HG03469 (cell line): ENCODE measurements around the gene LANCL1.
"Not testable (repeated sequence)": the region's sequence is repeated elsewhere in the genome, so short reads cannot be mapped to it uniquely, and the experiment has no call there.

Experiments
- ATAC-seq: cut with Tn5 transposase; IDR thresholded peaks from one replicate; pipeline ENCODE4 v1.9.1; 2021; ENCODE audit warnings: mild to moderate bottlenecking, moderate library complexity, moderate number of reproducible peaks; ENCODE audit not compliant: unreplicated experiment

Gene LANCL1

DNA sequence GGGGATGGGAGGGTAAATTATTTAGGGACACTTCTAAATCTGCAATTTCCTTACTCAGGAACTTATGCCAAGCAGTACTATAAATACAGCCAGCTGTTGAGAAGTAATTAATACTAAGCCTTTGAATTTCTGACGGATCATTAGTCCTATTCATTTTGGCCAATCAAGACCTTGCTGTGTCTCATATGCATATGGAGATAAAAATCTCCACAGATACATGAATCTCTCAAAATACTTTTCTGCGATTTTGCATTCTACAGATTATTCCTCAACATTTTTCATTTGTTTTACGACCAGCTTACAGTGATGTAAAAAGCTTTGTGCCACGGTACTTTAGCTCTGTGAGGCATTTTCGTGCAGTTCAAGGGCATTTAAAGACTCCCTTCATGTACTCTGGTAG lies 16.7 kb downstream of the LANCL1 start:
- no peak for ATAC-seq

DNA sequence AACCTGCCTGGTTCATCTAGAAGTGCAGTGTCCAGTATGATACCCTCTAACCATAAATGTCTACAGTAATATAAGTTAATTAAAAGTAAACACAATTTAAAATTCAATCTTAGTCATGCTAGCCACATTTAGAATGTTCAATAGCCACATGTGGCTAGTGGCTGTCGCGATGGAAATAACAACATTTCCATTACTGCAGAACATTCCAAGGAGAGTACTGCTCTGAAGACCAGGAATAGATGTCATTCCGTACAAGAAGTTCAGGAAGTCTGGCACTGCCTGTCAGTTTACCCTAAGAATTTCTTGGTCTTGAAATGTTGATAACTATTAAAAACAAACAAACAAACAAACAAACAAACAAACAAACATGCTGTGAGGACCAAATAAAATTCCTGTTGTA lies 17.2 kb downstream of the LANCL1 start:
- no peak for ATAC-seq

DNA sequence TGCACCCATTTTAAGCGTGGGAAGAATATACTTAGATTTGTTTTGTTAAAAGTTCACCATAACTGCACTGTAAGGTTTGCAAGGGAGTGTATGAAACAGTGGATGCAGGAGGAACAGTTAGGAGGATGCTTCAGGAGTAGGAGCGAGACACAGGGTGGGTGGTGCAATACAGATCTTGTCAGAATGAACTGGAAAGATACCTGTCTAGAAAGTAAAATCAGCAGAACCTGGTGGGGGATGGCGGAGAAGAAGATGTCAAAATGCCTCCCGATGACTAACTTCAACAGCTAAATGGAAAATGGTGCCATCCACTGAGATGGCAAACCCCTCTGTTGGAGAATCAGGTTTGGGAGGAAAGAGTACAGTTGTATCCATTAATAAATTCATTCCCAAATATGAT lies 18.2 kb downstream of the LANCL1 start:
- no peak for ATAC-seq

DNA sequence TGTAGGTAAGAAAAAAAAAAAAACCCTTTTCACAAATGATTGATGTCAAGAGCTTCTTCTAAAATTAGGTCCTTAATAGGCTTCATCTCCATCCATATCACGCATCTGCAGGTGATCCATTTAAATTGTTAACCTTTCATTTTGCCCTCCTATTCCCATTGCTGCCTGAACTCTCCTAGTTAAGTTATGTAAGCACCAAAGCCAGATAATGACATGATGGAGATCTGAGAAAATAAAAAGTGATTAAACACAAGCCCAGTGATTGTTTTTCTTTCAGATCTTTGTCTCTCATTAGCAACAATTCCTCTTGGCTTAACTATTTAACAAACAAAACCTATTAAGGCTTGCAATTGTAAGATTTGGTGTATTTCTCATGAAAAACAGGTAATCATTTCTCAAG lies 20.0 kb downstream of the LANCL1 start:
- ATAC-seq = no peak

DNA sequence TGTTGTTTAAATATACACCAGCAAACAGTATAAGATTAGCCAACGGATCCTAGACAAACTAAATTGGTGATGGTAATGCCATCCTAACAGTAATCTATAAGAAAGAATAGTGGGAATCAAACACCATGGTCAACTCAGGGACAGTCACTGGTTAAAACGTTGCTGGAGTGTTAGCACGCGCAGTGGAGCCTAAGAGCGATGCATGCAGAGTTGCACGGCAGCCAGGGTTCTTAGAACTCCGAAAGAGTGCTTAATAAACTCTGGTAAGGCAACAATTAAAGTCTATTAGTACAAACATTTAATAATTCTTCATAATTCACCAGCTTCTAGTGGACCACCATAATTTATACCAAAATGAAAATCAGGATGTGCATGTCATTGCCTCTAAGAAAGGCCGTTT lies 22.2 kb downstream of the LANCL1 start:
- ATAC-seq = no peak

DNA sequence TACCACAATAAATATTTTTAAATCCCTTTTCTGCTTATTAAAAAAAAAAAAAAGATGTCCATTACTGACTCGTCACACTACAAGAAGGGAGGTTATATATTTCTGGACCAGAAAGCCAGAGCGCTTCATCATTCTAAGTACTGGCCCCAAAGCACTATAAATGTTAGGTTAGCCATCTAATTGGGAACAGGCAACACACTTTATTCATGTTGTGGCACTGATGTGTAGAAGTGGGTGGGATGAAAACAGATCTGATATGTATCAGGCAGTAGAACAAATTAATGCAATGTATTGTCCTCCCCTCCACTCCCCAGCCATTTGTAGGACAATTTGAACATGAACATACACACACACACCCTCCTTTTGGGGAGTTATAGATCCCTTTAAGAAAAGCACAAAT lies 24.4 kb downstream of the LANCL1 start:
- no peak for ATAC-seq

DNA sequence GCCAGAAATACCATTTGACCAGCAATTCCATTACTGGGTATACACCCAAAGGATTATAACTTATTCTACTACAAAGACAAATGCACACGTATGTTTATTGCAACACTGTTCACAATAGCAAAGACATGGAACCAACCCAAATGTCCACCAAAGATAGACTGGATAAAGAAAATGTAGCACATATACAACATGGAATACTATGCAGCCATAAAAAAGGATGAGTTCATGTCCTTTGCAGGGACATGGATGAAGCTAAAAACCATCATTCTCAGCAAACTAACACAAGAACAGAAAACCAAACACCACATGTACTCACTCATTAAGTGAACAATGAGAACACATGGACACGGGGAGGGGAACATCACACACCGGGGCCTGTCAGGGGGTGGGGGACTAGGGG lies 25.6 kb downstream of the LANCL1 start:
- not testable (repeated sequence) for ATAC-seq

DNA sequence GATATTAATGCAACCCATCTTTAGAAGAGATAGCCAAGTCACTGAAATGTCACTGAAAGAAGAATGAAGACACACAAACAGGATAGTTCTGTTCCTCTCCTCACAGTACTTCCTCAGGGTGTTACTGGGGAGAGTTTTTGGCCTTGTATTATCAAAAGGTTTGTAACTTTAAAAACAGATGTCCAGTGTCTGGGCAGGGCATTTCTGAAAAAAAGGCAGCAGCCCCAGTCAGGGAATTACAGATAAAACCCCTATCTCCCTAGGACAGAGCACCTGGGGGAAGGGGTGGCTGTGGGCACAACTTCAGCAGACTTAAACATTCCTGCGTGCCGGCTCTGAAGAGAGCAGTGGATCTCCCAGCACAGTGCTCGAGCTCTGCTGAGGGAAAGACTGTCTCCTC lies 30.8 kb downstream of the LANCL1 start:
- ATAC-seq = no peak

DNA sequence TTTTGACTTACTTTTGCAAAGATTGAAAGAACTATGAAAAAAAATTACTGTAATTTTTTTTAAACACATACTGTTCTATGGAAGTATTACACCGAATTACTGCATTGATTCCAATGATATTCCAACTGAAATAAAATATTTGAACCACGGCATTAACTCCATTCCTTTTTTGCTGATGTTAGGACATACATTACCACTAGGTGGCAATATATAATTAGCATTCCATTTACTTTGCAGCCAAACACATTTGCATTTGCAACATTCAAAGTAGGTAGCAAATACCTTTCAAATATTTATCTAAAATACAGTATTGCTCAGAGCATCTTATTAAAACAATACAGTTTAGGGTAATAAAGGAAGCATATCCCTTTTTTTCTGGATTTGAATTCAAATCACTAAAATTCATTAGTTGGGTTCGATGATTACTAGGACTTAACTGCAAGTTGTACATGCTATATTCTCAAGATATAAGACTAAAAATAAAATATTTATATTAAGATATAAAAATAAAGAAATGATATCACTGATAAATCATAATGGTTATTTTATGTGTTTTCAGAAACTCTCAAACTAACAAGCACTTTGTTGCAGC lies 31.3 kb downstream of the LANCL1 start:
- ATAC-seq = no peak

DNA sequence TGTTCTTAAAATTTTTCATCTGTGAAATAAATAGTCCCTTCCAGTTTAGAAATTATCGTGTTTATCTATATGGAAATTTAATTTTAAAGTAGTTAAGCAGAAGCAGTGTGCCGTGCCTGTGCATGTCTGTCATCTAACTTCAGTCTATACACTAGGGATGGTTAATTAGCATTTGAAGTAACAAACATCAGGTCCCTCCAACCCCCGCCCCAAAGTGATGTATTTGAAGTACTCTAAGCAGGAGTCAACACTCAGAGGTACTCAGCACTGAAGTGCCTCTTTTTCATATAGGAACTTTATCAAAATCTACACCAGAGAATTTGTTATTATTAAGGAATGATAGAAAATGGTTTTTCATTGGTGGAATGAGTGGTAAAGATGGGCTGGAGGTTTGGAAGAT lies 33.0 kb downstream of the LANCL1 start:
- no peak for ATAC-seq

DNA sequence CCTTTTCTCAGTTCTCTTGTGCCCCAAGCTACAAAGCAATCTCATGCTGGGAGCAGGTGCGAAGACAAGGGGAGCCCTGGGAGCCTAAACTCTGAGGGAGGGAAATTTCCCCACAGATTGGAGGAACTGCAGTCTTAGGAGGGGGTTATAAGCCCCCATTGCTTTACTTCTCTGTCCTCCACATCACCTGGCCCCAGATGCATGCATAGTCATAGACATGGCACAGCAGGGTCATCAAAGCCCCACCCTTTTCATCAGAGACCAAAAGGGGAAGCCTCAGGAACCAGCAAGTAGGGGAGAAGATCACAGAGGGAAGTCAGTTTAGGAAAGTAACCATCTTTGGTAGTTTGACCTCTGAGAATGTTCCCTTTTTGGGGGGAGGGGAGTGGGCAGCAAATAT lies 33.7 kb downstream of the LANCL1 start:
- no peak for ATAC-seq

DNA sequence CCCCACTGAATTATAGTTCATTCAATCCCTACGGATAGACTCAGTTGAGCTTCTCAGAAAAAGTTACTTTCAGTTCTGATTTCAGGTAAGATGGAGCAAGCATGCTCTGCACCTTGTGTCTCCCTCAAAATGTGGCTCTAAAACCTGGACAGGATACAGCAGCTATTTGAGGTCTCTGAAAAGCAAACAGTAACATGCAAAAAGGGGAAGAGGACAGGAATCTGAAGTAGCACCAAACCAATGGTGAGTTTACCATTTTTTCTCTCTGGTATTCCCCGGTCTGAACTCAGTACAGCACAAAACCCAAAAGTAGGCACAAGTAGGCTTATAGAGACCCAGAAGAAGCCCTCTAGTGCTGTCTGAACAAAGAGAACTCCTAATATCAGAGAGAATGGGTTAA lies 34.1 kb downstream of the LANCL1 start:
- ATAC-seq = no peak

DNA sequence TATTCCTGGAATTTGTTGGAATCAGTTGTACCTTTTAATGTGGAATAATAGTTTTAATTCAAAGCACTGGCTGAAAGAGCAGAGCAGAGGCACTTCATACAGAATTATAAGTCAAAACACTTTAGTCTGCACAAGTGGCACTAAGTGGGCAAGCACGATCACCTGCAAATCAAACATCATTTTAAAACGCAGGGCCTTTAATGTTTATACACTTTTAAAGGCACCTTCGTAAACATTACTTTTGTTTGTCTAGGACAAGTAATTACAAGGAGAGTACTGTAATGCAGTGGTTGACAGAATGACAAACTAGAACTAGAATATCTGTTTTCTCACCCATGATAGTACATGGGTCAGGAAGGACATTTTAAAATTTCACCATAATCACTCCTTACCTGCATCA lies 36.4 kb downstream of the LANCL1 start:
- ATAC-seq = no peak

DNA sequence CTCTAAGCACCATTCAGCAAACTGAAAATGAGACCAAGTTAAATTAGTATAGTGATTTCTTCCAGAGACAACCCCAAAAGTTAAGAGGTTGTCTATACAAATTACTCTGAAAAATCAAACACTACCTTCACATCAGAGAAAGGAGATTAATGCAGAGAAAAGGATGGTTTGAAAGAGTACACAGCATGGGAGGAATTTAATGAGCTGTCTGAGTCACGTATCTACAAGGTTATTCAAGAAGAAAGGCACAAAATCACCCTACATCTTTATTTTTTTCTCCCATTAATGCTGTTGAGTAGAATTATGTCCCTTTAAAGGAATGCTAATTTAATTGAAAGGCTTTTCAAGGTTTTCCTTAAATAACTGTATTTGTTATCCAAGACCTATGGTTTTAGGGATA lies 41.1 kb downstream of the LANCL1 start:
- ATAC-seq = no peak

DNA sequence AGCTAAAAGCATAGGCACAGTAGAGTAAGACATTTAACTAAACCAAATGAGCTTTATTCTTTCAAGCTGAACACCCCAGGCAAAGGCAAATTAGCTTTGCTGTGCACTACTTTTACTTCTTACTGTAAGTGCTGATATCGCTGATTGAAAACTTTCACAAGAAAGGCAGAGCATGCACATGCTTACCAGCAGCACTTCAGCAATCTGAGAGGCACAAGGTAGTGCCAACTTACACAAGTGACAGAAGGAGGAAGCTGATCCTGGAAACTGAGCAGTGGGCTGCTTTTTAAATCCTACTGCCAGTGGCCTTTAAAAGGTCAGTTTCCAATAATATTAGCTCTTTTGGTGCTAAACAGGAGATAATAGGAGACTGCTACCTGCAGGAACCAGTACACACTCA lies 43.9 kb downstream of the LANCL1 start:
- no peak for ATAC-seq

DNA sequence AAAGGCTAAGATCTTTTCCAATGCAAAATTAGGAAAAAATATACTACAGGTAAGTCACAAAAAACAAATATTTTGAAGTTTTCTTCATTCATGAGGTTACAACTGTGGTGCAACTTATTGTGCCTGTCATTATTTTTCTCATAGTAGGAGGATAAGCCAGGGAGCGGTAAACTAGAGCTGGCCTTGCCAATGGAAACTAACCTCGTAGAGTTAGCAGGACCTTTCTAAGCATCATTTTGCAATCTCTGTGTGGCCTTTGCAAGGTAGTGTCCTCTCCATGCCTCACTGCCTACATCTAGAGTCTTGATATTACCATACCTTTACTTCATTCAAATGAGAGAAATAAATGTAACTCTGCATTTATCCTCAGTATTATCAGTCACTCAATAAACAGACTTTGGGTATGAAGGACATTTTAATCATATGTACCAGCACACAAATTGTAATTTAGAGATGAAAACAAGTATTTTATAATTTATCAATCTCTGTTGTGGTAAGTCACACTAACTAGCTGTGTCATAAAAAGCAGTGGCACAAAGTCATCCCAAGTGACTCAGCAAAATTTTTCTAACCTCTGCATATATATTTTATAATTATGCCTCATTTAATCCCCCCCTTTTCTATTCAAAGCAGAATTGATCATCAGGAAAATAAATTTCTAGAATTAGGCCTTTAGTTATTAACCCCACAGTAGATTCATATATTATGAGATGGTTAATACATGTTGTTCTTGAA lies 47.0 kb downstream of the LANCL1 start:
- ATAC-seq = no peak

DNA sequence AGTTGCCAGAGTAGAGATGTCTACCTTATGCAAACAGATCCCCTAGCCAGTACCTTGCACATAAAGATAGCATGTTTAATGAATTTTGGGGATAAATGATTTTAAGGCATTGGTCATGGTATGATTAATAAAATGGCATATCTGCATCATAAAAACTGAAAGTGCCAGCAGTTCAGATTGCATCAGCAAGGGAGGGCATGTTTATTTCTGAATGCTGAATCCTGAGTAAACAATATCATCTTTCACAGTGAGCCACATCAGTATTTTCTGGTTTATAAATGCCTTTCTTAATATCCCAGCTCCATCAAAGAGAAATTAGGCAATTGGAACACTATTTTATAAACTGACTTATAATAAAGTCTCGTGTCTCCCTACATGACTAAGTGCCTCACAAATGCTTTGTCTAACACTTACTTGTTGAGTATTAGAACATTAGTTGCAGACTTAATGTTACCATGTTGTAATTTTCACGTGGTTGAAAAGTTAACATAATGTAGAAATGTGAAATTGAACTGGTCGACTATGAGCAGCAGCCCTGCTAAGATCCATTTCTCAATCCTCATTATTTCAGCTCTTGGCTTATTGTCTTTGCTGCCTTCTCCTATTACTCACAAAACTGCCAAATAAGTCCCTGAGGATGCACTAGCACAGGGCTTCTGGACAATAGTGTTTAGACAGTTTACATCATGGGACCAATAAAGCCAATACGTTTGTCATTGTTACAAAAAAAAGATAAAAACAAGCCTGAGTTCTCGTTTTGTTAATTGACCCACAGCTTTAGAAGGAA lies 48.0 kb downstream of the LANCL1 start:
- no peak for ATAC-seq

DNA sequence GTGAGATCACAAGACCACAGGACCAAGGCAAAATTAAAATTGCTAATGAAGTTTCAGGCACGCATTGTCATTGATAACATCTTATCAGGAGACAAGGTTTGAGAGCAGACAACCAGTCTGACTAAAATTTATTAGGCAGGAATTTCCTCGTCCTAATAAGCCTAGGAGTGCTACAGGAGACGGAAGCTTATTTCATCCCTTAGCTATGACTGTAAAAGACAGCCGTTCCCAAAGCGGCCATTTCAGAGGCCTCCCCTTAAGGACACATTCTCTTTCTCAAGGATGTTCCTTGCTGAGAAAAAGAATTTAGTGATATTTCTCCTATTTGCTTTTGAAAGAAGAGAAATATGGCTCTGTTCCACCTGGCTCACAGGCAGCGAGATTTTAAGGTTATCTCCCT lies 49.2 kb downstream of the LANCL1 start:
- not testable (repeated sequence) for ATAC-seq

DNA sequence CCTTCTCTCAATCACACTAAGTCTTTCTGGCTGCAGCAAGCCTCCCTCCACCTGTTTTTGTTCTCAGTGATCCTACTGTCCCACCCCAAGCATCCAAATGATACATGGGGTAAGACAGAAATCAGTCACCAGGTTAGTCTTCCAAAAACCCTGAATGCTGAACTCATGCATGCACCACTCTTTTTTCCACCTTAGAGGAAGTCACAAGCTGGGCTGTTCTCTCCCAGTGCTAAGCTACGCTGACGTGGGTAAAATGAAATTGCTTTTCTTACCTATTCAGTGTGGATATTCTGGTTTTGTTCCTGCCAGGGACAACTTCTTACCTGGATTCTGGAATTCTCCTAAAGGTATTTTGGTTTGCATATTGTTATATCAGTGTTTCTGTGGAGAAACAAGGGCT lies 54.2 kb downstream of the LANCL1 start:
- no peak for ATAC-seq

DNA sequence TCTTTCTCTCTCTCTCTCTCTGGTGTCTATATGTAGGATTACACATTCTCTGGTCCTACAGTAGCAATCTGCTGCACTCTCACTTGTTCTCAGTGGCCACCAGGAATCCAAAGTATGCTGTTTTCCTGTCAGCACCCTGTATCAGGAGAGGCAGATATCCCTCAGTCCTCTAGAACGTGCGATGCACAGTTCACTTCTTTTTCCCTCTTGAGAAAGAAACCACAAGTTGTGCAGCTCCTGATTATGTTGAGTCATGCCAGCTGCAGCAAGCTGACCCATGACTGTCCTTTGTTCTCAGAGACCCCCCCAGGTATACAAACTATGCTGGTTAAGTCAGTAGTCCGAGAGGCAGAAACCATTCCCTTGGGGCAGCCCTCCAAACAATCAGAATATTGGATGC lies 54.6 kb downstream of the LANCL1 start:
- no peak for ATAC-seq

DNA sequence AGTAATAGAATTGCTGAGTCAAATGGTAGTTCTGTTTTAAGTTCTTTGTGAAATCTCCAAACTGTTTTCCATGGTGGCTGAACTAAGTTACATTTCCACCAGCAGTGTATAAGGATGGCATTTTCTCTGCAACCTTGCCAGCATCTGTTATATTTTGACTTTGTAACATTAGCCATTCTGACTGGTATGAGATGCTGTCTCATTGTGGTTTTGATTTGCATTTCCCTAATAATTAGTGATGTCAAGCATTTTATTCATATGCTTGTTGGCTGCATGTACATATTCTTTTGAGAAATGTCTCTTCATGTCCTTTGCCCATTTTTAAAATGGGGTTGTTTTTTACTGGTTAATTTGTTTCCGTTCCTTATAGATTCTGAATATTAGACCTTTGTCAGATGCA lies 63.9 kb downstream of the LANCL1 start:
- no peak for ATAC-seq

DNA sequence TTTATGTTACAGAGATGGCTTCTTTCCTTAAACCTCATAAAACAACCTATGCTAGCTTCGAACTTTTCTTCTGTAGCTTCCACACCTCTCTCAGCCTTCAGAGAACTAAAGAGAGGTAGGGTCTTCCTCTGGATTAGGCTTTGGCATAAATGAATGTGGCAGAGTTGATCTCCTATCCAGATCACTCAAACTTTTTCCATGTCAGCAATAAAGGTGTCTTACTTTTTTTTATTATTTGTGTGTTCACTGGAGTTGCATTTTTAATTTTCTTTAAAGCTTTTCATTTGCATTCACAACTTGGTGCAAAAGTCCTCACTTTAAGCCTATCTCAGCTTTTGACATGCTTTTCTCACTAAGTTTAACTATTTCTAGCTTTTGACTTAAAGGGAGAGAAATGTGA lies 66.0 kb downstream of the LANCL1 start:
- ATAC-seq = no peak
